ENCODE measurements around the gene MSS51.
A peak's percentile ranks its signal among the peaks of the same experiment; 100 is the strongest.
"Not testable (repeated sequence)": the region's sequence is repeated elsewhere in the genome, so short reads cannot be mapped to it uniquely, and the experiment has no call there.

Gene MSS51

DNA sequence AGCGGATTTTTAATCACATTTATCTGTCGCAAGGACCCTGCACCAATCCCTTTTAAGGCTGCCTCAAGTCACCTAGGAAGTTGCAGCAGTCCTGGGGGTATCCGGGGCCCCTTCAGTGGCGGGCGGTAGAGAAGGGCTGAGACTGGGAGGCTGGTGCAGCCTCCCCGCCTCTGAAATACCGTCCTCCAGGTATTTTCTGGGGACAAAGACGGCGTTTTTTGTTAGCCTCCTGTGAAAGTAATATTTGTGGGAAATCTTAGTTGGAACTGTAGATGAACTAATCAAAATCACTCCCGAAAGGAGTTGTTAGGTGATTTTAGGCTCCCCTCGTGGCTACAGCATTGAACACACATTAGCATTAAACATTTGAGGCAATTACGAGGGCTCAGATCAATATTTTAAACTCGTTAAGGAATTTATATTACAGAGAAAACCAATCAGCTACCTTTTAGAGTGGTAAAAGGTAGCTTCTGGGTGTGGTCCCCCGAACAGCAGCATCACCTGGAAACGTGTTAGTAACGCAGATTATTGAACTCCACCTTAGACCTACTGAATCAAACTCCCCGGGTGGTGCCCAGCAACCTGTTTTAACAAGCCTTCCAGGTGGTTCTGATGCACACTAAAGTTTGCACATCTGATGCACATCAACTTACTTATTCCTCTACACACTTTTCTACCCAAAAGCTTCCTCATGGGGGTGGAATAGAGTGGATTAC lies 19.0 kb downstream of the MSS51 start:
- no peak for DNase-seq (ENCODE audit: low read depth)

DNA sequence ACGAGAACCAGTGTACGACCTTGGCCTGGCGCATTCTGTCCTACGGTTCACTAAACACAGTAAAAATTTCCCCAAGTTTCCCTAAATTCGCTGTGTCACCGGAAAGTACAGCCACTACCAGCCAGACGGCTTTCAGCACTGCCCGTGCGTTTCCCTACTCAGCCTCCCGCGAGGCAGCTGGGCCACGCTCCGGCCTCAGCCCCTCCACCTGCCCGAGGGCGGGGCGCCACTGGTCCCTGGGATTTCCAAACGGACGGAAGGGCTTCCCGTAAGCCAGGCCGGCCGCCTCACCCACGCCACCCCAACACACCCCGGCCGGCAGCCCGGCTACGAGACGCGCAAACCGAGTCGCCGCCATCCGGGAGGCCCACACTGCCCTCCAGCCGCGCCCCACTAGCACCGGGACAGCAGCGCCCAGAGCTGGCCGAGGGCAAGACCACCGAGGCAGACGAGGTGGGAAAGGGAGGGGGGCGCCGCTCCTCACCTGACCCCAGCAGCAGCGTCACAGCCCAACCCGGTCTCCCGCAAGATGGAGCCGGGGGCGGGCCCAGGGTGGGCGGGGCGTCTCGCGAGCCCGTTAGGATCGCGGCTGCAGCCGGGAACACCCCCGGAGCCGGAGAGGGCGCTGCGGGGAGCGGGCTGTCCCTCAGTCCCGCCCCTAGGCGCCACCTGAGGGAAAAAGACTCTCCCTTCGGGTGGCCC lies 19.7 kb downstream of the MSS51 start, which contains the start of gene ANXA7:
ANXA7 (minus strand) TSS at position 531 of the 702 bp plus-strand sequence. CDS start 13,202 bp downstream, outside the sequence.
- peak; percentile 88 for DNase-seq (ENCODE audit: low read depth)

- DNase-seq (ENCODE audit: low read depth): no peak
These were observed 20.2 kb downstream of the MSS51 start for GRCh38 chr10:73413108-73413527.

DNA sequence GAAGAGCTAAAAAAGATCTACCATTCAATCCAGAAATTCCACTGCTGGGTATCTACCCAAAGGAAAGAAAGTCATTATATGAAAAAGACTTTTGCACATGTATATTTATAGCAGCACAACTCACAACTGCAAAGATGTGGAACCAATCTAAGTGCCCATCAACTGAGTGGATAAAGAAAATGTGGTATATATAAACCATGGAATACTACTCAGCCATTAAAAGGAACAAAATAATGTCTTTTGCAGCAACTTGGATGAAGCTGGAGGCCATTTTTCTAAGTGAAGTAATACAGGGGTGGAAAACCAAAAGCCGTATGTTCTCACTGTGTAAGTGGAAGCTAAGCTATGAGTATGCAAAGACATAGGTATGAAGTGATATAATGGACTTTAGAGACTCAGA lies 22.5 kb downstream of the MSS51 start:
- no peak for DNase-seq (ENCODE audit: low read depth)

DNA sequence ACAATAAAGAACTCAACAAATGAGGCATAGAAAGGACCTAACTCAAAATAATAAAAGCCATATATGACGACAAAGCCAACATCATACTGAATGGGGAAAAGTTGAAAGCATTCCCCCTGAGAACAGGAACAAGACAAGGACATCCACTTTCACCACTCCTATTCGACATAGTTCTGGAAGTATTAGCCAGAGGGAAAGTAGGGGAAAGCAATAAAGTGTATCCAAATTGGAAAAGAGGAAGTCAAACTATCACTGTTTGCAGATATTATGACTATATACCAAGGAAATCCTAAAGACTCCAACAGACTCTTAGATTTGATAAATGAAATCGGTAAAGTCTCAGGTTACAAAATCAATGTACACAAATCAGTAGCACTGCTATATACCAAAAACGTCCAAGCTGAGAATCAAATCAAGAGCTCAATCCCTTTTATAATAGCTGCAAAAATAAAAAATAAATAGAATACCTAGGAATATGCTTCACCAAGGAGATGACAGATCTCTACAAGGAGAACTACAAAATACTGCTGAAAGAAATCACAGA lies 24.3 kb downstream of the MSS51 start:
- DNase-seq (ENCODE audit: low read depth): no peak

- DNase-seq (ENCODE audit: low read depth): no peak
These were observed 25.3 kb downstream of the MSS51 start for GRCh38 chr10:73408061-73408460.

- no peak for DNase-seq (ENCODE audit: low read depth)
These were observed 25.9 kb downstream of the MSS51 start for GRCh38 chr10:73407495-73407894.

- no peak for DNase-seq (ENCODE audit: low read depth)
These were observed 26.5 kb downstream of the MSS51 start for GRCh38 chr10:73406846-73407245.

GRCh38 chr10:73405556-73405955 lies 27.8 kb downstream of the MSS51 start:
- no peak for DNase-seq (ENCODE audit: low read depth)

- DNase-seq (ENCODE audit: low read depth): no peak
These were observed 28.7 kb downstream of the MSS51 start for GRCh38 chr10:73404690-73405089.

- DNase-seq (ENCODE audit: low read depth): no peak
These were observed 31.7 kb downstream of the MSS51 start for GRCh38 chr10:73401636-73402035.

DNA sequence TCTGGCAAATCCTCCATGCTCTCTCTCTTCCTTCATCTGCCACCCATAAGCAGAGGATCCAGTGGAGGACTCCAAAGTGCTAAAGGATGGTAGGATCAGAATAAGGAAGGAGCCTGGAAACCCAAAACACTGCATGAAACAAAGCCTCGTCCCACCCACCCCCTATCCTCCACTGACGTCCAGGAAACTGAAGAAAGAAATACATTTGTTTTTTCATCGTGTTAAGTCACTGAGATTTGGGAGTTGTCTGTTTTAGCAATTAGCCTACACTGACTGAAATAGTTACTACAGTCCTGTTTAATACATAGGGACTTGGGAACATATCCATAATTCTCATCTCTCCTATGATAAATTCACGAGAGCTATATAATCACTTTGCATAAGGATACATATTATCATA lies 34.3 kb downstream of the MSS51 start:
- no peak for DNase-seq (ENCODE audit: low read depth)

GRCh38 chr10:73398024-73398423 lies 35.3 kb downstream of the MSS51 start:
- DNase-seq (ENCODE audit: low read depth): no peak

- DNase-seq (ENCODE audit: low read depth): not testable (repeated sequence)
These were observed 39.0 kb downstream of the MSS51 start for GRCh38 chr10:73394325-73394724.

- DNase-seq (ENCODE audit: low read depth): no peak
These were observed 45.1 kb downstream of the MSS51 start for GRCh38 chr10:73388228-73388627.

DNA sequence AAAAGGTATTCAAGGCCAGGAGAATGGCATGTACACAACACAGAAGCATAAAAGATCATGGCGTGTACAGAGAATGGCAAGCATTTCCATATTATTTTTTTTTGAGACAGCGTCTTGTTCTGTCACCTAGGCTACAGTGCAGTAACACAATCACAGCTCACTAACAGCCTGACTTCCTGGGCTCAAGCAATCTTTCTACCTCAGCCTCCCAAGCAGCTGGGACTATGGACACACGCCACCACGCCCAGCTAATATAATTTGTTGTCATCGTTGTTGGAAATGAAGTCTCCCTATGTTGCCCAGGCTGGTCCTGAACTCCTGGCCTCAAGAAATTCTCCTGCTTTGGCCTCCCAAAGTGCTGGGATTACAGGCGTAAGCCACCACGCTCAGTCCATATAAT lies 46.8 kb downstream of the MSS51 start:
- DNase-seq (ENCODE audit: low read depth): no peak

GRCh38 chr10:73379064-73379748 lies 54.2 kb downstream of the MSS51 start:
- DNase-seq (ENCODE audit: low read depth): no peak

- no peak for DNase-seq (ENCODE audit: low read depth)
These were observed 56.7 kb downstream of the MSS51 start for GRCh38 chr10:73376679-73377078.

All from stimulated activated CD8-positive, alpha-beta memory T cell treated with anti-CD3 and anti-CD28 coated beads, Interleukin-15, amount 100 ng/mL, for 24 hours (primary cell).